MM.1S (cell line): ENCODE results near the gene MAPKAP1.
"Not testable (repeated sequence)": the region's sequence is repeated elsewhere in the genome, so short reads cannot be mapped to it uniquely, and the experiment has no call there.

ENCODE experiments used
- DNase-seq: peaks from one replicate; pipeline ENCODE4 v3.0.0-alpha.2; 2015
- H2AFZ ChIP-seq: fragments of 300-600 bp; sonication (generic); 2 replicates; pipeline ENCODE4 v1.6.0; 2016; ENCODE audit warnings: antibody characterized with exemption, low read length
- H3F3A ChIP-seq: fragments of 300-600 bp; sonication (generic); 2 replicates; pipeline ENCODE4 v1.6.1; 2016; ENCODE audit warnings: mild to moderate bottlenecking, antibody characterized with exemption, low read length, moderate library complexity, mixed read lengths; ENCODE audit not compliant: insufficient read depth
- H3K27ac ChIP-seq: fragments of 300-600 bp; sonication (generic); 2 replicates; pipeline ENCODE4 v1.5.1; 2016; ENCODE audit warnings: mild to moderate bottlenecking, low read length
- H3K27me3 ChIP-seq: fragments of 300-600 bp; sonication (generic); replicated peaks from 2 replicates; pipeline ENCODE4 v1.6.0; 2016; ENCODE audit warnings: low read length; ENCODE audit not compliant: insufficient read depth
- H3K36me3 ChIP-seq: fragments of 300-600 bp; sonication (generic); replicated peaks from 2 replicates; pipeline ENCODE4 v1.6.1; 2016; ENCODE audit warnings: mild to moderate bottlenecking, low read length, mixed read lengths; ENCODE audit not compliant: insufficient read depth
- H3K4me1 ChIP-seq: fragments of 300-600 bp; sonication (generic); 2 replicates; pipeline ENCODE4 v1.6.1; 2016; ENCODE audit warnings: low read length, mixed read lengths
- H3K4me2 ChIP-seq: fragments of 300-600 bp; sonication (generic); 2 replicates; pipeline ENCODE4 v1.6.0; 2016; ENCODE audit warnings: low read depth, low read length
- H3K4me3 ChIP-seq: fragments of 300-600 bp; sonication (generic); 2 replicates; pipeline ENCODE4 v1.5.1; 2016; ENCODE audit warnings: low read length, mixed read lengths
- H3K79me2 ChIP-seq: fragments of 300-600 bp; sonication (generic); 2 replicates; pipeline ENCODE4 v1.6.1; 2016; ENCODE audit warnings: mixed run types, low read length, mixed read lengths
- H3K9ac ChIP-seq: fragments of 300-600 bp; sonication (generic); 2 replicates; pipeline ENCODE4 v1.6.1; 2016; ENCODE audit warnings: low read length, mixed read lengths
- H3K9me2 ChIP-seq: fragments of 300-600 bp; sonication (generic); replicated peaks from 2 replicates; pipeline ENCODE4 v1.6.1; 2016; ENCODE audit warnings: mild to moderate bottlenecking, low read length, mixed read lengths; ENCODE audit not compliant: insufficient read depth
- H3K9me3 ChIP-seq: fragments of 300-600 bp; sonication (generic); replicated peaks from 2 replicates; pipeline ENCODE4 v1.6.1; 2016; ENCODE audit warnings: mild to moderate bottlenecking, low read length, mixed read lengths; ENCODE audit not compliant: insufficient read depth
- H4K20me1 ChIP-seq: fragments of 300-600 bp; sonication (generic); 2 replicates; pipeline ENCODE4 v1.6.1; 2016; ENCODE audit warnings: mild to moderate bottlenecking, low read length, moderate library complexity, mixed read lengths; ENCODE audit not compliant: insufficient read depth
- EZH2 ChIP-seq: fragments of 300-600 bp; sonication (generic); optimal IDR thresholded peaks from 2 replicates; pipeline ENCODE3; 2017; ENCODE audit warnings: low read depth, mild to moderate bottlenecking, antibody characterized with exemption, low read length, mixed read lengths
- EZH2phosphoT487 ChIP-seq: fragments of 300-600 bp; sonication (generic); IDR thresholded peaks from 2 replicates; pipeline ENCODE4 v1.6.1; 2018; ENCODE audit warnings: antibody characterized with exemption, low read length
- TF ChIP-seq, protein P1 (sequence below): fragments of 300-600 bp; sonication (generic); IDR thresholded peaks from 2 replicates; pipeline ENCODE4 v1.5.1; 2016; ENCODE audit warnings: antibody characterized with exemption, low read length, mixed read lengths

Gene MAPKAP1

DNA sequence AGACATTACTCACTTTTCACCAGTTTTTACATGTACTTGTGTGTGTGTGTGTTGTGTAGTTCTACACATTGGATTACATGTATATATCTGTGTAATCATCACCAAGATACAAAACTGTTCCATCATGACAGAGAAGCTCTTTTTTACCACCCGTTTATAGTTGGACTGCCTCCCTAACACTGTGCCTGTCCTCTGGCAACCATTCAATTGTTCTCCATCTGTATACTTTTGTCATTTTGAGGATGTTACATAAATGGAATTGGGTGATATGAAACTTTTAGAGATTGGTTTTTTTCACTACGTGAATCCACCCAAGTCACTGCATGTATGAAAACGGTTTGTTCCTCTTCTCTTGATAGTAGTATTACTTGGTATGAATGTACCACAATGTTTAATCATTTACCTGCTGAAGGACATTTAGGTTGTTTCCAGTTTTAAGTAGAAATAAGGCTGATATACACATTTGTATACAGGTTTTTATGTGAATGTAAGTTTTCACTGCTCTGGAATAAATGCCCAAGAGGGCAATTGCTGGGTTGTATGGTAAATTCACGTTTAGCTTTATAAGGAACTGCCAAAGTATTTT is 126.2 kb downstream of the MAPKAP1 start:
- Histone ChIP-seq H3K9me3 (no peaks in the 10 kb centered on the region), H3K9ac (no peak overlapping the region), H3K27me3 (no peaks in the 10 kb centered on the region), H3K4me3 (no peak overlapping the region), H3F3A (no peaks in the 10 kb centered on the region; the same call in 1 of the 2 replicates), H3K4me1 (no peaks in the 10 kb centered on the region), H3K27ac (no peak overlapping the region), H4K20me1 (no peaks in the 10 kb centered on the region), H3K9me2 (no peaks in the 10 kb centered on the region), H2AFZ (no peak overlapping the region), H3K36me3 (no peaks in the 10 kb centered on the region), H3K79me2 (peaks cover 3% of the 10 kb centered on the region; the same call in 1 of the 2 replicates), H3K4me2 (no peak overlapping the region)
- TF ChIP-seq EZH2phosphoT487 (no peak), EZH2 (no peak)
- TF ChIP-seq, protein P1, sequence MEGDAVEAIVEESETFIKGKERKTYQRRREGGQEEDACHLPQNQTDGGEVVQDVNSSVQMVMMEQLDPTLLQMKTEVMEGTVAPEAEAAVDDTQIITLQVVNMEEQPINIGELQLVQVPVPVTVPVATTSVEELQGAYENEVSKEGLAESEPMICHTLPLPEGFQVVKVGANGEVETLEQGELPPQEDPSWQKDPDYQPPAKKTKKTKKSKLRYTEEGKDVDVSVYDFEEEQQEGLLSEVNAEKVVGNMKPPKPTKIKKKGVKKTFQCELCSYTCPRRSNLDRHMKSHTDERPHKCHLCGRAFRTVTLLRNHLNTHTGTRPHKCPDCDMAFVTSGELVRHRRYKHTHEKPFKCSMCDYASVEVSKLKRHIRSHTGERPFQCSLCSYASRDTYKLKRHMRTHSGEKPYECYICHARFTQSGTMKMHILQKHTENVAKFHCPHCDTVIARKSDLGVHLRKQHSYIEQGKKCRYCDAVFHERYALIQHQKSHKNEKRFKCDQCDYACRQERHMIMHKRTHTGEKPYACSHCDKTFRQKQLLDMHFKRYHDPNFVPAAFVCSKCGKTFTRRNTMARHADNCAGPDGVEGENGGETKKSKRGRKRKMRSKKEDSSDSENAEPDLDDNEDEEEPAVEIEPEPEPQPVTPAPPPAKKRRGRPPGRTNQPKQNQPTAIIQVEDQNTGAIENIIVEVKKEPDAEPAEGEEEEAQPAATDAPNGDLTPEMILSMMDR = no peak
- DNase-seq = no peak

DNA sequence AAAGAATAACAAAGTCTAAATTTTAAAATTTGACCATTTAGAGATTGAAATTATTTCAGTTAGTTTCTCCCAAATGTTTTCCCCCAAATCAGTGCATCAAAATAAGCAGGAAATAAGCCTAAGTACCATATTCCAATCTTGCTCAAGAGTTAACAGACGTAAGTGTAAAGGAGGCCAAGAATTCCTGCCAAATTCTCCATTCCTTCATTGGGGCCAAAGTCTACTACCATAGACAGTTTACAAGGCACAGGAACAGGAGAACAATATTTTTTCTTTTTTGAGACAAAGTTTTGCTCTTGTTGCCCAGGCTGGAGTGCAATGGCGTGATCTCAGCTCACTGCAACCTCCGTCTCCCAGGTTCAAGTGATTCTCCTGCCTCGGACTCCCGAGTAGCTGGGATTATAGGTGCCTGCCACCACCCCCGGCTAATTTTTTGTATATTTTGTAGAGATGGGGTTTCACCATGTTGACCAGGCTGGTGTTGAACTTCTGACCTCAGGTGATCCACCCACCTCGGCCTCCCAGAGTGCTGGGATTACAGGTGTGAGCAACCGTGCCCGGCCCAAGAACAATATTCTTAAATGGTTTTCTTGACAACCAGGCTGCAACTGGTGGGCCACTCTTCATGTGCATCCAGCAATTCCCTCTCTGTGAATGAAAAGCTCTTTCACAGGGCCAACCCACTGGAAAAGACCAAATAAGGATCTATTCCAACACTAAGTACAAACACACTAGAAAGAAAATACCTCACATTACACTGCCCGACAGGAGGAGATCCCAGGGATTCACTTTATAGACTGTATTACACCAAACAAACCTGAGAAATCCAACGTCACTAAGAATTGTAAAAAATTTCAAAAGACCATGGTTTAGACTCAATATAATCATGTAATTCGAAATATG is 127.7 kb downstream of the MAPKAP1 start:
- no peak overlapping the region for H3K9ac ChIP-seq
- H3K4me3 ChIP-seq = no peak overlapping the region
- H3K4me1 ChIP-seq = no peaks in the 10 kb centered on the region
- no peaks in the 10 kb centered on the region for H3K9me3 ChIP-seq
- peaks cover 3% of the 10 kb centered on the region; the same call in 1 of the 2 replicates for H3K79me2 ChIP-seq
- TF ChIP-seq EZH2phosphoT487 (no peak), EZH2 (no peak)
- no peaks in the 10 kb centered on the region; the same call in 1 of the 2 replicates for H3F3A ChIP-seq
- no peaks in the 10 kb centered on the region for H3K9me2 ChIP-seq
- H3K4me2 ChIP-seq = no peak overlapping the region
- DNase-seq = no peak
- no peaks in the 10 kb centered on the region for H3K36me3 ChIP-seq
- no peak overlapping the region for H2AFZ ChIP-seq
- H3K27me3 ChIP-seq = no peaks in the 10 kb centered on the region
- H4K20me1 ChIP-seq = no peaks in the 10 kb centered on the region
- no peak overlapping the region for H3K27ac ChIP-seq

DNA sequence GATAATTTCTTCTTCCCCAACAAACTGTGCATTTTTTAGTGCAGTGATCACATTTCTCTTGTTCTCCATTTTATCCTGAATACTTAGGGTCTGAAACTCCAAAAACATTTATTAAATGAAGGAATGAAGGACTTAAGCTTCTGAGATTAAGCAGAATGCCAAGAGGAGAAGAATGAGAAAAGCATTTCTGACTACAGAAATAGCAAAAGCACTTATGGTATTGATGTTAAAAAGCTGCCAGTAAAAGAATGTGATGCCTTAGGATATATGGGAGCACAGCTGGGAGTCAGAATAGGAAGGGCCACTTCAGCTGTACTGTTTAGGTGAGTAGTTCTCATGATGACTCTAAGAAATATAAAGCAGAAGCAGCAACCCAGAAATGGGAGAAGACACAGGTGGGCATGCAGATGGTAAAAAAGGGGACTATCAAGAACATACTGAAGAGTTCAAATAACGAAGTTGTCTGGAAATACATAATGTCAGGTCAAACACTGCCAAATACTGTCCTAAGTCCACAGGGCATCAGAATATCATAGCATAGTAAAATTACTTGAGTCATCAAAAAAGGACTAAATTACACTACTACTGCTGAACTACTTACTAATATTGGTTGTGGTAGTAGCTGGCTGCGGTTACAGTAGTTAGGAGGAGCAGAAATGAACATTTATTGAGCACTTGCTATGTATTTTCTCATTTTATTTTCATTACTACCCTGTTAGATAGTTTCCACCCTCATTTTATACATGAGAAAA is 132.7 kb downstream of the MAPKAP1 start:
- no peaks in the 10 kb centered on the region for H3K9me3 ChIP-seq
- H3K27me3 ChIP-seq = no peaks in the 10 kb centered on the region
- no peak overlapping the region for H2AFZ ChIP-seq
- H3K36me3 ChIP-seq = no peaks in the 10 kb centered on the region
- no peaks in the 10 kb centered on the region for H3K79me2 ChIP-seq
- H3F3A ChIP-seq = no peaks in the 10 kb centered on the region
- H3K9me2 ChIP-seq = no peaks in the 10 kb centered on the region
- no peak overlapping the region for H3K4me3 ChIP-seq
- no peak overlapping the region for H3K4me2 ChIP-seq
- DNase-seq = no peak
- no peak overlapping the region for H3K27ac ChIP-seq
- TF ChIP-seq, protein P1 = no peak
- no peak for TF ChIP-seq EZH2
- no peak for TF ChIP-seq EZH2phosphoT487
- no peak overlapping the region for H3K9ac ChIP-seq
- no peaks in the 10 kb centered on the region for H3K4me1 ChIP-seq
- no peaks in the 10 kb centered on the region for H4K20me1 ChIP-seq

DNA sequence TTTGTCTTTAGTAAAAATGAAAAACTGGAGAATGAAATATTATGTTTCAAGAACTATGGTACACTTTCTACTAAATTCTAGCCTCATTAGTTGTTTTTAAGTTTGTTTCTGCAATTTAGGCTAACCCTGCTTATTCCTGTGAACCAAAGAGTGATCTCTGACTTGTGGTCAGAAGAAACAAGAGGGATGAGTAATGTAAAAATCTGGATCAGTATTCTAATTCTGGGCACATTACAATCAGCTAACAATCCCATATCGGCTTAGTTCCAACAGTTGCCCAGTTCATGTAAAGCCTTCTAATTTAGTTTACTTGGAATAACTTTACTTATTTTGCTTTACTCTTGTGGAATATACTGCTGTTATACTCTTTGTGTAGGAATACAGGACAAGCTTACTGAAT is 134.5 kb downstream of the MAPKAP1 start:
- not testable (repeated sequence) for H3K4me2 ChIP-seq, H2AFZ ChIP-seq, H3K27ac ChIP-seq, H3K9me2 ChIP-seq, H3K79me2 ChIP-seq, H3K27me3 ChIP-seq, H3K9ac ChIP-seq, H3F3A ChIP-seq, H3K9me3 ChIP-seq, H3K4me1 ChIP-seq, DNase-seq, H3K36me3 ChIP-seq, H4K20me1 ChIP-seq, H3K4me3 ChIP-seq

DNA sequence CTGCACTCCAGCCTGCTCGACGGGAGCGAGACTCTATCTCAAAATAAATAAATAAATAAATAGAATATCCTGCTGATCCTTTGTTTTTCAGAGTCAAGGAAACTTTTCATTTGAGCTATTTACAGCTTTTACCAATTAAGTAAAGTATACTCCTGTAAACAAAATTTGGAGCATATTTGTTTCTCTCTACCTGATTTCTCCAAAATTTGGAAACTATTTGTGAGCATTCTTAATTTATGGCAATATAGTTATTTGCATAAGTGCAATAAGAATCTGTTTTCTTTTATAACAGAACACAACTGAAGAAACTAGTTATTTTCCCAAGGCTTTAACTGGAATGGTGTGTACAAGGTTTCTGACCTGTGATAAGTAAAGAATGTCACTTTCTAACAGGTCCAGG is 135.2 kb downstream of the MAPKAP1 start:
- H3K27me3 ChIP-seq, H3K79me2 ChIP-seq, H3K9ac ChIP-seq, H3K9me2 ChIP-seq, H3K4me2 ChIP-seq, H3K4me3 ChIP-seq, DNase-seq, H3K4me1 ChIP-seq, H4K20me1 ChIP-seq, H3F3A ChIP-seq, H2AFZ ChIP-seq, H3K9me3 ChIP-seq, H3K36me3 ChIP-seq, H3K27ac ChIP-seq: not testable (repeated sequence)
